HUES64 (cell line): ENCODE data around the gene BANF1.

ENCODE experiments used
- H3K27ac ChIP-seq: 2 replicates; pipeline ENCODE4 v1.7.0; 2013; ENCODE audit warnings: low read depth, low read length, inconsistent platforms
- H3K27me3 ChIP-seq: 2 replicates; pipeline ENCODE4 v1.6.1; 2013; ENCODE audit warnings: mild to moderate bottlenecking, low read length; ENCODE audit not compliant: insufficient read depth
- H3K36me3 ChIP-seq: 2 replicates; pipeline ENCODE4 v1.6.1; 2013; ENCODE audit warnings: mild to moderate bottlenecking, low read length; ENCODE audit not compliant: insufficient read depth
- H3K4me1 ChIP-seq: 2 replicates; pipeline ENCODE4 v1.6.1; 2013; ENCODE audit warnings: mild to moderate bottlenecking, low read length, moderate library complexity; ENCODE audit not compliant: insufficient read depth
- H3K4me3 ChIP-seq: 2 replicates; pipeline ENCODE4 v1.5.1; 2013; ENCODE audit warnings: mild to moderate bottlenecking, low read length, moderate library complexity
- H3K9ac ChIP-seq: 2 replicates; pipeline ENCODE4 v1.6.1; 2013; ENCODE audit warnings: mild to moderate bottlenecking, low read depth, low read length
- H3K9me3 ChIP-seq: 2 replicates; pipeline ENCODE4 v1.6.1; 2013; ENCODE audit warnings: low read depth, low read length; ENCODE audit not compliant: insufficient read depth
- WGBS: fragments of 150-250, 120-280 bp; methylation state at CpG from one replicate; pipeline ENCODE4 v1.1.7; 2013; ENCODE audit warnings: missing lambda C conversion rate; 5-methylcytosine and 5-hydroxymethylcytosine counted together

The BANF1 gene

DNA sequence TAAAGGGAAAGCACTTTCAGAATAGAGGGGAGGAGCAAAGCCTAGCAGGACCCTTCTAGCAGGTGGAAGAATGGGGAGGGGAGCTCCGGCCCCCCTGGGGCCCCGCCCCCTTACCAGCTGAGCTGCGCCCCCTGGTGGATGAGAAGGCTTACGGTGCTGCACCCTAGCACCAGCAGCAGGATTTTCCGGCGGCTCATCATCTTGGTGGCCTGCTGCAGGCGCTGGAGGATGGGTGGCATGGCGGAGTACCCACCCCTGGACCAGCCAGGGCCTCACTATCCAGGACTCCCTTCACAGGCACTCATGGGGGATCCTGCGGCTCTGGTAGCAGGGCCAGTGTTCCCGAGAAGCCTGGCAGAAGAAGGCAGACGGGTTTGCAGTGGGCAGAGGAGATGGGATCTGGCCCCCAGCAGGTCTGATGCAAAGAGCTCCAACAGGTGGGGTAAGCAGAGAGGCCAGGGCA lies 42.9 kb downstream of the BANF1 start:
- no peak overlapping the region for H3K9ac ChIP-seq
- 26% methylated on average over 11 of the region's 11 CpGs for WGBS
- no peak overlapping the region for H3K4me3 ChIP-seq

DNA sequence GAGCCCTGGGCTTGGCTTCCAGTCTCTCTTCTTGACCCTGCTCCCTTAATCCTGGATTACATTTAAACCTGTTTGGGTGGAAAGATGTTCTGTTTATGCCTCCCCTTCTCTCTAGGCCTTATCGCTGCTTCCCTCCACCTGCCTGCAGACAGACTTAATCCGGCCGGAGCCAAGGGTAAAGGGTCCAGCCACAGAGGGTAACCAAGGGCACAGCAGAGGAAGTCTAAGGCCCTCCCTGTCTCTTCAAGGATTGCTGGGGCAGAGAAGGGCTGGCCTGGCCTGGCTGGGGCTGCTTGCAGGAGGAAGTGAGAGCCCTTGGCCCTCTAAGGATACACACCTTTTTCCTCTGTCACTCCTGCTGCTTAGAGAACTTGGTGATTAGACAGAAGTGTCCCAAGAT lies 44.6 kb downstream of the BANF1 start:
- H3K9me3 ChIP-seq: no peaks in the 10 kb centered on the region
- 85% methylated on average over 3 of the region's 3 CpGs for WGBS
- no peak overlapping the region for H3K9ac ChIP-seq
- no peaks in the 10 kb centered on the region for H3K27me3 ChIP-seq
- H3K27ac ChIP-seq: no peak overlapping the region
- H3K4me3 ChIP-seq: no peak overlapping the region
- peaks cover 22% of the 10 kb centered on the region for H3K4me1 ChIP-seq
- H3K36me3 ChIP-seq: peaks cover 20% of the 10 kb centered on the region

More for the DNA sequence above, 42.9 kb downstream of the BANF1 start:
- Histone ChIP-seq H3K4me1 (peaks cover 11% of the 10 kb centered on the region), H3K27ac (no peak overlapping the region), H3K36me3 (peaks cover 25% of the 10 kb centered on the region), H3K27me3 (no peaks in the 10 kb centered on the region), H3K9me3 (no peaks in the 10 kb centered on the region)

DNA sequence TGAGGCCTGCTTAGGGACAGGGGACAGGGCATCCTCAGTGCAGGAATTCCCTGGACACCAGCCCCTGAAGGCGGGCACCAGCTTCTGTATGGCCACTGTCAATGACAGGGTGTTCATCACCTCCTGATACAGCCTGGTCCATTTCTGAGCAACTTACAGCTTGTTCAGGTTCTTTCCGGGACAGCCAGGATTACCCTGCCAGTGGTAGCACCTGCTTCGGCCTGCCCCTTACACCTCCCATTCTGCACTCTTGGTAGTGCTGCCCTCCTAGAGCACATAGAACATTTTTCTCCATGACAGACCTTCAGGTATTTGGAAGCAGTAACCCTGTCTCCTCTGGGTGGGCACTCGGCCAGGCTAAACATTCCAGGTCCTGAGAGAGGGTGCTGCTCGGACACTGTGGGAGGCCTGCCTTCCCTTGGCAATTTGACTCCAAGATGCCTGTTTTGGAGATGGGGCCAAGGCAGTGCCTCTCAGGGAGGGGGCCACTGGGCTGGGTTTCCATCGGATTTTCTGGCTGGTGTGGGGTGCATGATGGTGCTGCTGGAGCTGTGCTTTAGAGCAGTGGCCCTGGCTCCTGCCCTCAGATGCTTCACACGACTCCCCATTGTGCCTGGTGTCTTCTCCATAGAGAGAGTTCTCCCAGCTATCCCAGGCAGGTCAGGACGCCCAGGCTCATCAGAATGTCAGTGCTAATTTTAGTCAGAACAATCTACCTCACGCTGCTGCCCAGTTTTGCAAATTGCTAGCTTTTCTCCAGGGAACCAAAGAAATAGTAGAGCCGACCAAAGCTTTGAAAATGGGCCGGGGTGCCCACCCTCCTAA lies 45.5 kb downstream of the BANF1 start:
- H3K27me3 ChIP-seq: no peaks in the 10 kb centered on the region
- H3K36me3 ChIP-seq: peaks cover 15% of the 10 kb centered on the region
- WGBS: 87% methylated on average over 11 of the region's 11 CpGs
- no peaks in the 10 kb centered on the region for H3K9me3 ChIP-seq
- peak overlapping the region; percentile 73 for H3K4me3 ChIP-seq
- peaks cover 22% of the 10 kb centered on the region for H3K4me1 ChIP-seq
- H3K27ac ChIP-seq: no peak overlapping the region
- 0 out of 2 replicates have a peak overlapping the region, but pooled peaks have one; percentile 17 for H3K9ac ChIP-seq

DNA sequence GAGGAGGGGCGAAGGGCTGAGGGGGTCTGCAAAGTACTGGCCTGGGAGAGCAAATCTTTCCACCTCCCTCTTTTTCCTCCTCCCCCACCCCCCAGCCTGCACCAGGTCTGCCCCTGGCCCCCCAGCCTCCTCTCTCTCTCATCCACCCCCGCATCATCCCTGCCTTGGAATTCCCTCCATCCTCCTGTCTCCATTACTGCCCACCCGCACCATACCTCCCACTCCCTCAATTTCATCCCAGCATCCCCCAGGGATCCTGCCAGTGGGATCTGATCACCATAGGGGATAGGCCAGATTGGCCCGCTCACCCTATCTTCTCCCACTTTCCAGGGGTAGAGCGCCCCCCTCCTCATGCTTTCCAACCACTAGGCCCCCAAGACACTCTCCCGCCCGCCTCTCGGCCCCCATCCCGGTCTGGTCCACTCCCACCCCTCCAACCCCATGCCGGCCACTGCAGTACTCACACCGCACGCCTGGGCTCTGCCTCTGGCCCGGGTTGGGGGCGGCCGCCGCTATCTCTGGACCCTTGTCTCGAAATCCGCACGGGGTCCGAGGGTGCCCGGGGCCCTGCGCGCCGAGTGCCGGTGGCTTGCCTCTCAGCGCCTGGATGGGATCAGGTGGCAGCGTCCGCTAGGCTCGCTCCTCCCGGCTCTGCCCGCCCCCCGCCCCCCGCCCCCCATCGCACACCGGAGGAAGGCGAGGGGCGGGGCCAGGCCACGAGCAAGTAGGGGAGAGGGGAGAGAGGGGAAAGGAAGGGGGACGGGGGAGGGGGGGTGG lies 46.4 kb downstream of the BANF1 start, which contains the start of gene GAL3ST3:
GAL3ST3 (minus strand) TSS at position 615 of the 777 bp plus-strand sequence. CDS start 3,746 bp downstream, outside the sequence.
- peak within 1 kb of the TSS; percentile 73 for H3K4me3 ChIP-seq
- peaks cover 25% of the 10 kb centered on the region for H3K4me1 ChIP-seq
- H3K27me3 ChIP-seq: no peaks in the 10 kb centered on the region
- WGBS: 1% methylated on average over 30 of the region's 39 CpGs
- H3K36me3 ChIP-seq: peaks cover 15% of the 10 kb centered on the region
- H3K27ac ChIP-seq: no peak within 1 kb of the TSS
- no peaks in the 10 kb centered on the region for H3K9me3 ChIP-seq
- H3K9ac ChIP-seq: peak within 1 kb of the TSS; percentile 63

DNA sequence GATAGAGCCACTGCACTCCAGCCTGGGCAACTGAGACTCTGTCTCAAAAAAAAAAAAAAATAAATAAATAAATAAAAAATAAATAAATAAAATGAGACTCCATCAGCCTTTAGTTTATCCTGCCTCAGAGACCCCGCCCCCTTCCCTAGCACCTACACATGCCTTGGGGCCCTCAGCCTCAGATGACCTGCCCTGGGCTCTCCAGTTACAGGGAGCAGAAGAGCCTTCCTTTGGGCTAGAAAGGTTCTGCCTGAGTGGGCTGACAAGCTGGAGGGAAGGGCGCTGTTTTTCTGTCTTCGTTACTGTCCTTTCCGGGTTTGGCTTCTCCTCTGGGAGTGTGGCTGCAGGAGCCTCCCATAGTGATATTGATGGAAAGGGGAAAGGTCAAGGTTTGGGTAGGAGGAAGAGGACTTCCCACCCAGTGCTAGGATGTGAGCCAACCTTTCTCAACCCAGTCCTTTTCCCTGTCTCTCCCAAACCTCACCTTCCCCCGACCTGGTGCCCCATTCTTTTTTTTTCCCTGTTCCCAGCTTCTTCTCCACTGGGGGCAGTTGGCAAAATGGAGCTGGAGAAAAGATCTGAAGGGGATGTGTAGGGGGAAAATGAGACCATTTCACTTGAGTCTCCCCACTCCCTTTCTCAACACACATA lies 48.4 kb downstream of the BANF1 start:
- Histone ChIP-seq H3K27me3 (no peaks in the 10 kb centered on the region), H3K9me3 (no peaks in the 10 kb centered on the region), H3K27ac (peak overlapping the region; percentile 95), H3K9ac (peak overlapping the region; percentile 80; the same call in 1 of the 2 replicates), H3K4me3 (peak overlapping the region; percentile 98), H3K36me3 (peaks cover 23% of the 10 kb centered on the region), H3K4me1 (peaks cover 25% of the 10 kb centered on the region)
- 78% methylated on average over 5 of the region's 5 CpGs for WGBS

DNA sequence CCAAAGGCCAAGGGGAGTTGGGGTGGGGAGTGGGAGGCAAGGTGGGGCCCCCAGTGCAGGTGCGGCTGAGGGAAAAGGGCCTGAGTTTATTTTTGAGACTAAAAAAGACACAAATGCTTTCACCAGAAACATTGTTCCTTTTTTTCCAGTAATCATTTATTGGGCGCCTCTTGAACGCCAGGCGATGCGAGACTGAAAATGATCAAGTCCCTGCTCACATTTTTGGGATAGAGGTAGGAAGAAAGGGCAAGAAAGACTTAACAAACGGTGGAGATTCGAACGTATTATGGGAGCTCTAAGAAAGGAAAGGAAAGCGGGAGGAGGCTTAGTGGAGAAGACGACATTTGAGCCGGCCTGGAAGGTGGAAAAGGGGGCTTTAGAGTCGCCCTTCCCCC lies 49.1 kb downstream of the BANF1 start:
- H3K4me1 ChIP-seq: peaks cover 25% of the 10 kb centered on the region
- no peaks in the 10 kb centered on the region for H3K27me3 ChIP-seq
- peak overlapping the region; percentile 98 for H3K4me3 ChIP-seq
- WGBS: 31% methylated on average over 12 of the region's 12 CpGs
- H3K9ac ChIP-seq: peak overlapping the region; percentile 80
- peaks cover 29% of the 10 kb centered on the region for H3K36me3 ChIP-seq
- H3K9me3 ChIP-seq: no peaks in the 10 kb centered on the region
- H3K27ac ChIP-seq: peak overlapping the region; percentile 95

DNA sequence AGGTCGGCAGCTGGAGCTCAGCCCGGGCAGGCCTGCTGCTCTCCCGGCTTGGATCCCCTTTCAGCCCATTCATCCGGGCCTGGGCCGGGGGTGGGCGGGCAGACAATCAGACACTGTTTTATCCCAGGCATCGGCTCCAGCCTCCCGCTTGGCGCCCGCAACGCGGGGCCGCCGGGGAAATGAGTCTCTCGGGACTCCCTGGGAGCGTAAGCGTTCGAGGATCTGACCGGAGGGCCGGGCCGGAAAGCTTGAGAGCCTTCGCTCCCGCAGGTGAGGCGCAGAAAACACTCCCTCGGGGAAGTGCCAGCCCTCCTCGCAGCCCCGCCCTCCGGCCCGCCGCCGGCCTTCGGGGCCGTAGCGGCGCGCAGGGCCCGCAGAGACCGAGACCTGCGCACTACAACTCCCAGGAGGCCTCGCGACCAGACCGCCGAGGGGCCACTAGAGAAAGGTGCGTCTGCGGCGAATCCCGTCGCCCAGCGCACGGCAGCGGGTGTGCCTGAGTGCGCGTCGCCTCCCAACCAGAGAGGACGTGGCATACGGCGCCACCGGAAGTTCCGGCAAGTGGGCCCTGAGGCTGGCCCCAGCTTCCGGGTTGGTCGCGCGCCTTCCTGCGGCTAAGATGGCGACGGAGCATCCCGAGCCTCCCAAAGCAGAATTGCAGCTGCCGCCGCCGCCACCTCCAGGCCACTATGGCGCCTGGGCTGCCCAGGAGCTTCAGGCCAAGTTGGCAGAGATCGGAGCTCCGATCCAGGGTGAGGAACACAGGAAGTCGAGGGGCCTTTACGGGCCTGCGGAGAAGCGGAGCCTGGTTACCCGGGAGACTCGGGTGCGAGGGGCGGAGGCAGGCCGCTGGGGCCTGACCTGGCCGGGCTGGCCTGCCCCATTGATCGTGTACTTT lies 49.7 kb downstream of the BANF1 start, which contains the start of gene SF3B2:
SF3B2 (plus strand) TSS at position 599 of the 898 bp plus-strand sequence; CDS start at position 620, 21 bp downstream.
- Histone ChIP-seq H3K4me1 (peaks cover 25% of the 10 kb centered on the region), H3K9me3 (no peaks in the 10 kb centered on the region), H3K27ac (peak within 1 kb of the TSS; percentile 95), H3K27me3 (no peaks in the 10 kb centered on the region), H3K4me3 (peak within 1 kb of the TSS; percentile 98), H3K9ac (peak within 1 kb of the TSS; percentile 94), H3K36me3 (peaks cover 35% of the 10 kb centered on the region)
- under 1% methylated on average over 84 of the region's 84 CpGs for WGBS

DNA sequence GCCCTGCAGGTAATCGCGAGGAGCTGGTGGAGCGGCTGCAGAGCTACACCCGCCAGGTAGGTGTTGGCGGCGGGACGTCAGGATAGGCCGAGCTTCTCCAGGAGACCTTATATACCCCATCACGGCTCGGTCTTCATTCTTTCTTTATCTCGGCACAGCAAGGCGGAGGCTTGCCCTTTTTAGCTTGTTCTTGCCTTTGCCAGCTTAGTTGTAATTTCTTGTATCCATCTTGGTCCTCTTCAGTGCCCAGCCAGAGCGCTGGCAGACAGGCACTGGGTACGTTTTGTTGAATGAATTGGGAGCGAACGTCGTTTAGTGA lies 50.3 kb downstream of the BANF1 start:
- Histone ChIP-seq H3K27ac (peak overlapping the region; percentile 84), H3K4me1 (peaks cover 25% of the 10 kb centered on the region), H3K9me3 (no peaks in the 10 kb centered on the region), H3K36me3 (peaks cover 41% of the 10 kb centered on the region), H3K4me3 (peak overlapping the region; percentile 98), H3K9ac (peak overlapping the region; percentile 94), H3K27me3 (no peaks in the 10 kb centered on the region)
- WGBS: 2% methylated on average over 17 of the region's 17 CpGs
